ENCODE data around the gene IGFLR1.
"Not testable (repeated sequence)": the region's sequence is repeated elsewhere in the genome, so short reads cannot be mapped to it uniquely, and the experiment has no call there.

The IGFLR1 gene

DNA sequence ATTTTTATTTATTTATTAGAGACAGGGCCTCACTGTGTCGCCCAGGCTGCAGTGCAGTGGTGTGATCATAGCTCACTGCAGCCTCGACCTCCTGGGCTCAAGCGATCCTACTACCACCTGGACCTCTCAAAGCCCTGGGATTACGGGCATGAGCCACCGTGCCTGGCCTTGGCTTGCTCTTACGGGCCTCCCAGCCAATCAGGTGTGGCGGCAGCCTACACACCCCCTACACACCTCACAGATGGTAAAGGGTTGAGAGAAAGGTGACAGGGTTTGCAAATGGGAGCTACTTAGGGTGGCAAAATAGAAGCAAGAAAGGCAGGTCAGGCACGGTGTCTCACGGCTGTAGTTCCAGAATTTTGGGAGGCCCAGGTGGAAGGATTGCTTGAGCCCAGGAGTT lies 38.9 kb downstream of the IGFLR1 start:
- DNase-seq = no peak

DNA sequence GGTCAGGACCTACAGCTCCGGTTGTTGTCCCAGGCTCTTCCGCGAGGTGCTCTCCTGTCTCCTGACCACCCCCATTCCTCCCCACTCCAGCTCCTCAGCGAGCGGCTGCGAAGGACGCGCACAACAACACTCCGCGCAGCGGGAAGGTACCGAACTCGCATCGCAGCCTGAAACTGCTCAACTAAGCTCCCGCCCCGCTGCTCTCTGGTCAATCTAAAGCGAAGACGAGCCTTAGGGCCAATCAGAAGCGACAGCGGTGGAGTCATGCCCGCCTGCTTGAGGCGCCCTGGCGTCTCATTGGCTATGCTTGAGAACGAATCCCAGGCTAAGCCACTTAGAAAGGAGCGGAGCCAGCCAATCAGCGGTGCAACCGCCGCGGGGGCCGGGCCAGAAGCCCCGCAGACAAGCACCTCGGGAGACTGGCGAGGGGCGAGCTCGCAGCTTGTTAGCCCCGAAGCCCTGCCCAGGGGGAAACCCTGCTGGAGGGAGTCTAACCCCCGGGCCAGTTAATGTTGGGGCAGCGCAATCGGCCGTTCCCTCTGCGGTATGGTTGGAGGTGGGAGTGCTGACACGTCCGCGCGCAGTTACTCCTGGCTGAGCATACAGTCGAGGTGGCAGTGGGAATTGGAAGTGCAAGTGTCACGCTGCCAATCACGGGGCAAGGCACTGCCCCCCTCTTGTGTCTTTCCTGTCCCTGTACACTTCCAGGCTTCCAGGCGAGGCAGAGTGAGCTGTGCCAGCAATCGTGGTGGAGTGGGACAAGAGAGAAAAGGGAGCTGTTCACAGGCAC lies 39.8 kb downstream of the IGFLR1 start:
- peak; percentile 95 for DNase-seq

DNA sequence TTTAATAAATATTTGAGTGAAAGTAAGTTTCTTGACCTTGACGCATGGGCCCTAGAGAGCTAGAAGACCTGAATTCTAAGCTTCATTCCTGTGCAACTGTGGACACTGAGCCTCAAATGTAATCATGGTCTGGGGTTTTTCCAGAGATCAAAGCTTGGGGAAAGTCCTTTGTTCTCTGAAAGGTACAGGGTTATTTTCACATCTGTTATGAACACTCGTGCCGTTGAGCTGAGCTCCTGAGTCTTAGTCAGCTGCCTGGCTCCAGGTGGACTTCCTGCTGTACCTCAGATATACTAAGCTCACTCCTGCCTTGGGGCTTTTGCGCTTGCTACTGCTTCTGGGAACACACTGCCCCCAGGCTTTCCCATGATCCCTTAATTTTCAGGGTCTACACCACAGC lies 45.4 kb downstream of the IGFLR1 start:
- no peak for DNase-seq

GRCh38 chr19:35695895-35696422 lies 46.3 kb downstream of the IGFLR1 start:
- DNase-seq = no peak

DNA sequence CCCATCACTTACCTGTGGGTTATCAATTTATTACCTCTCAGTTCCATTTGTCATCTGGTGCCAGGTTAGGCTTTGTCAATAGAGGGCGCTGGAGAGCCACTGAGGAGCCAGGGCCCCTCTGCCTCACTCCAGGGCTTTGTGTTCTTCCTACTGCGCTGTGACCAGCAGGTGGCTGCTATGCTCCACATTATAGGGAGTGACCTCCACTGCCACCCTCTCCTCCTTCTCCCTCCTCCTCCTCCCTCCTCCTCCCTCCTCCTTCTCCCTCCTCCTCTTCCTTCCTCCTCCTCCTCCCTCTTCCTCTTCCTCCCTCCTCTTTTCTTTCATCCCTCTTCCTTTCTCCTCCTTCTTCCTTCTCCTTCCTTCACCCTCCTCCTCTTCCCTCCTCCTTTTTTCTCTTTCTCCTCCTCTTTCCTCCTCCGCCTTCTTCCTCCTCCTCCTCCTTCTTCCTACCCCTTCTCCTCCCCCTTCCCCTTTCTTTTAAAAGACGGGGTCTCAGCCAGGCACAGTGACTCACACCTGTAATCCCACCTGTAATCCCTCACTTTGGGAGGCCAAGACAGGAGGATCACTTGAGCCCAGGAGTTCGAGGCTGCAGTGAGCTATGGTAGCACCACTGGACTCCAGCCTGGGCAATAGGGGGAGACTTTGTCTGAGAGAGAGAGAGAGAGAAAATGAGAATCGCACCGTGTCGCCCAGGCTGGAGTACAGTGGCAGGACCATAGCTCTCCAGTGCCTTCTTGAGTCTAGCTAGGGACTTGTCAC lies 48.2 kb downstream of the IGFLR1 start:
- DNase-seq = peak; percentile 79 to 94

GRCh38 chr19:35693422-35693821 lies 48.8 kb downstream of the IGFLR1 start:
- DNase-seq = no peak

DNA sequence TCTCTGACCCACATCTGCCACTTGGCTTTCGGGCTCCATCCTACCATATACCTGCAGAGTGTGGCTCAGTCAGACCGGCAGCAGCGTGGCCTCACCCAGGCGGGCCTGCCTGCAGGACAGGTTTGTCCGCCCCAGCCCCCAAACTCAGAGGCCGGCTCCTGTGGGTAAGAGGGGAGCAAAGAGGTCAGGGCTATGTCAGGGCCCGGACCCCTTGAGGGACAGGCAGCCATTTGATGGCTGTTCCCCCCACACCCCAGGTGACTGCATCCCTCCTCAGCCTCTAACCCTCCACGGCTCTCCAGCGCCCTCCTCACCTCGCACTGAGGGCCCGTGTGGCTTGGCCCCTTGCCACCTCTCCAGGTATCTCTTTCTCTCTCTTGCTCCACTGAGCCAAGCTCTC lies 50.2 kb downstream of the IGFLR1 start:
- no peak for DNase-seq

DNA sequence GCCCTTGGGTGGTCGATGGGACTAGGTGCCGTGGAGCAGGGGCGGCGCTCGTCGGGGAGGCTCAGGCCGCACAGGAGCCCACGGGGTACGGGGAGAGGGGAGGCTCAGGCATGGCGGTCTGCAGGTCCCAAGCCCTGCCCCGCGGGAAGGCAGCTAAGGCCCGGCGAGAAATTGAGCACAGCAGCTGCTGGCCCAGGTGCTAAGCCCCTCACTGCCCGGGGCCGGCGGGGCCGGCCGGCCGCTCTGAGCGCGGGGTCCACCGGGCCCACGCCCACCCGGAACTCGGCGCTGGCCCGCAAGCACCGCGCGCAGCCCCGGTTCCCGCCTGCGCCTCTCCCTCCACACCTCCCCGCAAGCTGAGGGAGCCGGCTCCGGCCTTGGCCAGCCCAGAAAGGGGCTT lies 51.1 kb downstream of the IGFLR1 start:
- DNase-seq = not testable (repeated sequence)

- DNase-seq = no peak
These were observed 52.4 kb downstream of the IGFLR1 start for GRCh38 chr19:35689836-35690235.
